ENCODE data around the gene CDCA7.

DNA sequence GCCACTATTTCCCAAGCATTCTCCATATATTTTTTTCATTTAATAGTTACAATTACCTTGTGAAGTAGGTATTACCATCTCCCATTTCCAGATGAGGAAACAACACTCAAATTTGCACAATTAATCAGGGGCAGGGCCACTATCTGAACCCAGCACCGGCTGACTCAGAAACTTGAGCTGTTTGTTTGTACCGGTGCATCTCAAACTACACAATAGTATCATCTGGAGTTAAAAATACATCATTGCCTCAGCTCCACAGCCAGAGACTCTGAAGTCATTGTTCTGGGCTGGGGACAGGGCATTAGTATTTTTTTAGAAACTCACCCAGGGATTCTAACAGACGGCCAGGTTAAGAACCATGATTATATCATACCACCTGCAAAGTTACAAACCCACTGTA lies 55.9 kb downstream of the CDCA7 start:
- TF ChIP-seq POLR2A (IDR thresholded peaks at IDR 0.05), result no peak
- TF ChIP-seq, protein P1, sequence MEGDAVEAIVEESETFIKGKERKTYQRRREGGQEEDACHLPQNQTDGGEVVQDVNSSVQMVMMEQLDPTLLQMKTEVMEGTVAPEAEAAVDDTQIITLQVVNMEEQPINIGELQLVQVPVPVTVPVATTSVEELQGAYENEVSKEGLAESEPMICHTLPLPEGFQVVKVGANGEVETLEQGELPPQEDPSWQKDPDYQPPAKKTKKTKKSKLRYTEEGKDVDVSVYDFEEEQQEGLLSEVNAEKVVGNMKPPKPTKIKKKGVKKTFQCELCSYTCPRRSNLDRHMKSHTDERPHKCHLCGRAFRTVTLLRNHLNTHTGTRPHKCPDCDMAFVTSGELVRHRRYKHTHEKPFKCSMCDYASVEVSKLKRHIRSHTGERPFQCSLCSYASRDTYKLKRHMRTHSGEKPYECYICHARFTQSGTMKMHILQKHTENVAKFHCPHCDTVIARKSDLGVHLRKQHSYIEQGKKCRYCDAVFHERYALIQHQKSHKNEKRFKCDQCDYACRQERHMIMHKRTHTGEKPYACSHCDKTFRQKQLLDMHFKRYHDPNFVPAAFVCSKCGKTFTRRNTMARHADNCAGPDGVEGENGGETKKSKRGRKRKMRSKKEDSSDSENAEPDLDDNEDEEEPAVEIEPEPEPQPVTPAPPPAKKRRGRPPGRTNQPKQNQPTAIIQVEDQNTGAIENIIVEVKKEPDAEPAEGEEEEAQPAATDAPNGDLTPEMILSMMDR (IDR thresholded peaks at IDR 0.05), result no peak

All from testis (tissue), 2 donors.